Nephron progenitor cell (in vitro differentiated cells): ENCODE results near the gene SFT2D2.

ENCODE experiments used
- DNase-seq: peaks from one replicate; pipeline ENCODE4 v3.0.0; 2021
- H3K27ac Mint-ChIP-seq: 2 replicates; pipeline ENCODE4 v1.8.0; 2021; ENCODE audit warnings: mild to moderate bottlenecking, moderate library complexity, mixed read lengths
- H3K27me3 Mint-ChIP-seq: 2 replicates; pipeline ENCODE4 v1.8.0; 2021; ENCODE audit warnings: mild to moderate bottlenecking, low read depth, mixed read lengths; ENCODE audit not compliant: poor library complexity
- H3K36me3 Mint-ChIP-seq: 2 replicates; pipeline ENCODE4 v1.8.0; 2021; ENCODE audit warnings: low read depth, mixed read lengths
- H3K4me1 Mint-ChIP-seq: 2 replicates; pipeline ENCODE4 v1.8.0; 2021; ENCODE audit warnings: mixed read lengths
- H3K4me3 Mint-ChIP-seq: 2 replicates; pipeline ENCODE4 v1.8.0; 2021; ENCODE audit warnings: mild to moderate bottlenecking, moderate library complexity, mixed read lengths
- H3K9me3 Mint-ChIP-seq: 2 replicates; pipeline ENCODE4 v1.8.0; 2021; ENCODE audit warnings: mild to moderate bottlenecking, moderate library complexity, mixed read lengths
- CTCF ChIP-seq: fragments of 200-600 bp; sonication (generic); IDR thresholded peaks from 2 replicates; pipeline ENCODE4 v1.5.0; 2021; ENCODE audit warnings: antibody characterized with exemption

Gene SFT2D2

GRCh38 chr1:168263130-168263529 is 37.3 kb downstream of the SFT2D2 start:
- DNase-seq, result no peak
- H3K27ac Mint-ChIP-seq, result no peak overlapping the region
- H3K9me3 Mint-ChIP-seq, result peaks cover 14% of the 10 kb centered on the region
- peaks cover 22% of the 10 kb centered on the region for H3K4me1 Mint-ChIP-seq
- H3K4me3 Mint-ChIP-seq, result no peak overlapping the region
- H3K27me3 Mint-ChIP-seq, result no peaks in the 10 kb centered on the region
- H3K36me3 Mint-ChIP-seq, result peaks cover 28% of the 10 kb centered on the region
- TF ChIP-seq CTCF, result no peak

GRCh38 chr1:168264296-168264695 is 38.5 kb downstream of the SFT2D2 start:
- Mint-ChIP-seq H3K9me3 (peaks cover 8% of the 10 kb centered on the region), H3K36me3 (peaks cover 21% of the 10 kb centered on the region), H3K27ac (no peak overlapping the region), H3K27me3 (no peaks in the 10 kb centered on the region), H3K4me3 (no peak overlapping the region), H3K4me1 (peaks cover 22% of the 10 kb centered on the region)
- no peak for TF ChIP-seq CTCF
- no peak for DNase-seq

GRCh38 chr1:168265596-168265995 is 39.8 kb downstream of the SFT2D2 start:
- H3K27me3 Mint-ChIP-seq, result no peaks in the 10 kb centered on the region
- H3K9me3 Mint-ChIP-seq, result peaks cover 8% of the 10 kb centered on the region
- no peak for TF ChIP-seq CTCF
- no peak for DNase-seq
- peaks cover 20% of the 10 kb centered on the region for H3K36me3 Mint-ChIP-seq
- peaks cover 13% of the 10 kb centered on the region for H3K4me1 Mint-ChIP-seq
- no peak overlapping the region for H3K4me3 Mint-ChIP-seq
- no peak overlapping the region for H3K27ac Mint-ChIP-seq

GRCh38 chr1:168266644-168267186 is 40.9 kb downstream of the SFT2D2 start:
- H3K4me1 Mint-ChIP-seq, result peaks cover 2% of the 10 kb centered on the region
- H3K27me3 Mint-ChIP-seq, result no peaks in the 10 kb centered on the region
- peaks cover 20% of the 10 kb centered on the region for H3K36me3 Mint-ChIP-seq
- no peak overlapping the region for H3K4me3 Mint-ChIP-seq
- no peak for TF ChIP-seq CTCF
- peaks cover 8% of the 10 kb centered on the region for H3K9me3 Mint-ChIP-seq
- DNase-seq, result no peak
- H3K27ac Mint-ChIP-seq, result no peak overlapping the region

GRCh38 chr1:168271636-168272035 is 45.8 kb downstream of the SFT2D2 start:
- Mint-ChIP-seq H3K9me3 (peaks cover 6% of the 10 kb centered on the region), H3K27me3 (no peaks in the 10 kb centered on the region), H3K4me1 (no peaks in the 10 kb centered on the region)

More at GRCh38 chr1:168271636-168272035, 45.8 kb downstream of the SFT2D2 start:
- no peak for TF ChIP-seq CTCF
- no peaks in the 10 kb centered on the region for H3K36me3 Mint-ChIP-seq
- H3K4me3 Mint-ChIP-seq, result no peak overlapping the region
- no peak for DNase-seq
- no peak overlapping the region for H3K27ac Mint-ChIP-seq
